HepG2 (cell line): Measurements from ENCODE around the gene FRMD8. TPM values are rescaled to one million over a fixed set of nuclear protein-coding genes. Genes with fewer than 3 reads are reported as not detected.

Experiments used
- ARID3A ChIP-seq: IDR thresholded peaks from 2 replicates; pipeline ENCODE4 v1.6.1; 2012; ENCODE audit warnings: low read depth, low read length, improper control_type of control experiment
- ARID4A ChIP-seq: sonication (generic); formaldehyde crosslinking; IDR thresholded peaks from 2 replicates; pipeline ENCODE4 v1.5.0; 2020; ENCODE audit warnings: mild to moderate bottlenecking, missing genetic modification reagents, borderline replicate concordance
- E2F1 ChIP-seq: sonication (generic); formaldehyde crosslinking; IDR thresholded peaks from 2 replicates; pipeline ENCODE4 v1.5.0; 2020; ENCODE audit warnings: missing genetic modification reagents
- FOXP4 ChIP-seq: sonication (generic); formaldehyde crosslinking; IDR thresholded peaks from 2 replicates; pipeline ENCODE4 v1.4.0; 2020; ENCODE audit warnings: missing genetic modification reagents
- MLLT10 ChIP-seq: sonication (generic); formaldehyde crosslinking; IDR thresholded peaks from 2 replicates; pipeline ENCODE4 v1.4.0; 2020; ENCODE audit warnings: missing genetic modification reagents
- SP1 ChIP-seq, 2 experiments: fragments of 450-650 bp in 1 of 2; sonication (generic) in 1 of 2; formaldehyde crosslinking in 1 of 2; IDR thresholded peaks; 2 replicates each; pipeline versions ENCODE4 v1.4.0 to v1.6.1; 2016 to 2020; ENCODE audit warnings: missing genetic modification reagents in 1 of 2
- SP5 ChIP-seq: IDR thresholded peaks from 2 replicates; pipeline ENCODE4 v1.6.1; 2016; ENCODE audit warnings: low read depth, borderline replicate concordance
- ZNF646 ChIP-seq: sonication (generic); formaldehyde crosslinking; IDR thresholded peaks from 2 replicates; pipeline ENCODE4 v1.9.0; 2021; ENCODE audit warnings: mild to moderate bottlenecking, missing genetic modification reagents
- ZNF775 ChIP-seq: sonication (generic); formaldehyde crosslinking; IDR thresholded peaks from 2 replicates; pipeline ENCODE4 v1.4.0; 2020; ENCODE audit warnings: missing genetic modification reagents, mild to moderate bottlenecking, moderate library complexity, borderline replicate concordance
- polyA plus RNA-seq, 8 experiments: library from polyadenylated mRNA; depleted of rRNA in 3 of 8; stranded (reverse) in 7 of 8; unstranded in 1 of 8; fragments of >200 nt; fragmentation: Illumina TruSeq in 4 of 8; extraction: Trizol in 4 of 8; gene quantifications; 2 replicates each; pipeline versions ENCODE4 v1.2.1 to v1.2.3, GENCODE V29; 2011 to 2016; ENCODE audit warnings: low read depth in 4 of 8, missing spikeins in 1 of 8, mixed read lengths in 1 of 8; ENCODE audit not compliant: insufficient read depth in 1 of 8
- total RNA-seq, 5 experiments: library from RNA; depleted of rRNA; stranded (reverse); fragments of >200 nt; fragmentation: Illumina TruSeq; extraction: Trizol; gene quantifications; 2 replicates each; pipeline ENCODE4 v1.2.3, GENCODE V29; 2016; ENCODE audit warnings: low read depth in 1 of 5

The FRMD8 gene
- total and polyA plus RNA-seq, 2 of the 13 experiments (the other 11 are each of a cell fraction or from before 2014, with no cell fraction given), result 5.8 to 20.6 TPM

- TF ChIP-seq ZNF646 (CRISPR knock-in tag) (no peak), SP5 (CRISPR knock-in tag) (peak; percentile 41), SP1 (IDR thresholded peaks at IDR 0.05) (no peak), SP1 (CRISPR knock-in tag; IDR thresholded peaks at IDR 0.05) (no peak), MLLT10 (CRISPR knock-in tag) (0 out of 2 replicates have a peak, but pooled peaks have one; percentile 26), ARID3A (peak; percentile 38; the same call in 1 of the 2 replicates), E2F1 (CRISPR knock-in tag) (0 out of 2 replicates have a peak, but pooled peaks have one; percentile 28), ZNF775 (CRISPR knock-in tag) (no peak), ARID4A (no peak; the same call in 1 of the 2 replicates), FOXP4 (CRISPR knock-in tag) (peak; percentile 55; the same call in 1 of the 2 replicates)
Measured at GRCh38 chr11:65420979-65421793, 34.7 kb downstream of the FRMD8 start (continued).
